GM23248 (cell line): ENCODE data around the gene CCND1. TPM values are rescaled to one million over a fixed set of nuclear protein-coding genes. Genes with fewer than 3 reads are reported as not detected.

Experiments
- DNase-seq: peaks from one replicate; pipeline ENCODE4 v3.0.0-alpha.2; 2015
- H2AFZ ChIP-seq: fragments of 200-600 bp; sonication (generic); 2 replicates; pipeline ENCODE4 v1.6.1; 2016; ENCODE audit warnings: antibody characterized with exemption
- H3F3A ChIP-seq: fragments of 200-600 bp; sonication (generic); 2 replicates; pipeline ENCODE4 v1.6.1; 2016; ENCODE audit warnings: mild to moderate bottlenecking, antibody characterized with exemption, mixed run types; ENCODE audit not compliant: insufficient read depth
- H3K27ac ChIP-seq: fragments of 200-600 bp; sonication (generic); 2 replicates; pipeline ENCODE4 v1.5.1; 2016; ENCODE audit warnings: mild to moderate bottlenecking
- H3K27me3 ChIP-seq: fragments of 200-600 bp; sonication (generic); replicated peaks from 2 replicates; pipeline ENCODE4 v1.6.1; 2016; ENCODE audit warnings: mild to moderate bottlenecking; ENCODE audit not compliant: insufficient read depth
- H3K36me3 ChIP-seq: fragments of 200-600 bp; sonication (generic); 2 replicates; pipeline ENCODE4 v1.6.1; 2016; ENCODE audit warnings: low read depth, mild to moderate bottlenecking
- H3K4me1 ChIP-seq: fragments of 200-600 bp; sonication (generic); 2 replicates; pipeline ENCODE4 v1.6.1; 2016; ENCODE audit warnings: mild to moderate bottlenecking; ENCODE audit not compliant: insufficient read depth
- H3K4me2 ChIP-seq: fragments of 200-600 bp; sonication (generic); one replicate; pipeline ENCODE4 v1.6.1; 2016; ENCODE audit warnings: mild to moderate bottlenecking; ENCODE audit not compliant: unreplicated experiment
- H3K4me3 ChIP-seq: fragments of 200-600 bp; sonication (generic); 2 replicates; pipeline ENCODE4 v1.5.1; 2016; ENCODE audit warnings: mild to moderate bottlenecking
- H3K79me2 ChIP-seq: fragments of 200-600 bp; sonication (generic); 2 replicates; pipeline ENCODE4 v1.6.1; 2016; ENCODE audit warnings: mild to moderate bottlenecking; ENCODE audit not compliant: insufficient read depth
- H3K9ac ChIP-seq: fragments of 200-600 bp; sonication (generic); 2 replicates; pipeline ENCODE4 v1.6.1; 2016; ENCODE audit warnings: mild to moderate bottlenecking
- H3K9me2 ChIP-seq: fragments of 200-600 bp; sonication (generic); 2 replicates; pipeline ENCODE4 v1.6.1; 2016; ENCODE audit warnings: mixed run types, mild to moderate bottlenecking, moderate library complexity; ENCODE audit not compliant: insufficient read depth
- H3K9me3 ChIP-seq: fragments of 200-600 bp; sonication (generic); one replicate; pipeline ENCODE4 v1.6.1; 2017; ENCODE audit warnings: low read depth
- H4K20me1 ChIP-seq: fragments of 200-600 bp; sonication (generic); 2 replicates; pipeline ENCODE4 v1.6.0; 2016; ENCODE audit not compliant: insufficient read depth
- EZH2 ChIP-seq: fragments of 200-600 bp; sonication (generic); IDR thresholded peaks from 2 replicates; pipeline ENCODE4 v1.6.1; 2018; ENCODE audit warnings: antibody characterized with exemption, mild to moderate bottlenecking; ENCODE audit not compliant: insufficient read depth, poor library complexity, severe bottlenecking
- EZH2phosphoT487 ChIP-seq: fragments of 200-600 bp; sonication (generic); IDR thresholded peaks from 2 replicates; pipeline ENCODE4 v1.6.1; 2018; ENCODE audit warnings: antibody characterized with exemption, moderate library complexity, mild to moderate bottlenecking, low read depth; ENCODE audit not compliant: insufficient read depth
- WGBS, 2 experiments: methylation state at CpG; one replicate each; pipeline ENCODE4 v1.1.6; 2015 to 2017; ENCODE audit warnings: low lambda C conversion rate in 2 of 2, low coverage in 1 of 2; ENCODE audit errors: missing lambda C conversion rate in 2 of 2; 5-methylcytosine and 5-hydroxymethylcytosine counted together
- in situ Hi-C: fragments of 300-500 bp; cut with MboI; formaldehyde crosslinking; loops from 2 replicates; pipeline ENCODE4 v1.15.0; 2020
- polyA plus RNA-seq: library from polyadenylated mRNA; unstranded; fragments of >200 nt; fragmentation: Nextera tagmentation; extraction: Ambion mirVana; gene quantifications from 2 replicates; pipeline ENCODE4 v1.2.1, GENCODE V29; 2016
- total RNA-seq: library from RNA; depleted of rRNA; stranded (reverse); fragments of >200 nt; shearing (Covaris generic); gene quantifications from 2 replicates; pipeline ENCODE4 v1.2.3, GENCODE V29; 2014

The CCND1 gene
- total and polyA plus RNA-seq, 2 experiments from 2014 or later, result 695 to 1,097 TPM

- Histone ChIP-seq H3K4me2 (no peak overlapping the region), H2AFZ (no peak overlapping the region), H3K27ac (no peak overlapping the region), H3K79me2 (peaks cover 8% of the 10 kb centered on the region; the same call in 1 of the 2 replicates), H4K20me1 (no peaks in the 10 kb centered on the region), H3K4me1 (0 out of 2 replicates have a peak, but pooled peaks cover 11% of the 10 kb centered on the region), H3K27me3 (no peaks in the 10 kb centered on the region), H3K9me2 (no peaks in the 10 kb centered on the region), H3K9ac (no peak overlapping the region), H3K4me3 (no peak overlapping the region), H3K36me3 (no peaks in the 10 kb centered on the region), H3F3A (peaks cover 7% of the 10 kb centered on the region; the same call in 1 of the 2 replicates), H3K9me3 (no peaks in the 10 kb centered on the region)
- DNase-seq, result no peak
- in situ Hi-C loops, result loop anchor here (10.0 kb wide), 1 partner anchor 340 kb away; the partner anchor contains the start of gene MYEOV
- WGBS, 2 experiments, result 98% methylated on average over 6 of the region's 6 CpGs
- TF ChIP-seq EZH2phosphoT487, result no peak
- no peak for TF ChIP-seq EZH2
Measured at GRCh38 chr11:69635195-69635594, 5.8 kb upstream of the CCND1 start.

GRCh38 chr11:69635804-69636511, 5.0 kb upstream of the CCND1 start:
- no peak for DNase-seq
- Histone ChIP-seq H2AFZ (peak overlapping the region; percentile 95), H3K4me3 (peak overlapping the region; percentile 85), H3K36me3 (no peaks in the 10 kb centered on the region), H3K79me2 (peaks cover 14% of the 10 kb centered on the region), H3K4me2 (peak overlapping the region; percentile 100), H3K27me3 (no peaks in the 10 kb centered on the region), H3K9me3 (no peaks in the 10 kb centered on the region), H3K9me2 (no peaks in the 10 kb centered on the region), H3K9ac (peak overlapping the region; percentile 96), H3F3A (peaks cover 12% of the 10 kb centered on the region; the same call in 1 of the 2 replicates), H4K20me1 (no peaks in the 10 kb centered on the region), H3K27ac (peak overlapping the region; percentile 97), H3K4me1 (0 out of 2 replicates have a peak, but pooled peaks cover 11% of the 10 kb centered on the region)
- TF ChIP-seq EZH2phosphoT487 (no peak), EZH2 (no peak)
- in situ Hi-C loops, result loop anchor here (10.0 kb wide), 1 partner anchor 341 kb away; the partner anchor contains the start of gene MYEOV
- WGBS, 2 experiments, result 14 to 18% methylated on average over 17 of the region's 17 CpGs

- peak; percentile 94 for DNase-seq
- H2AFZ ChIP-seq, result peak overlapping the region; percentile 95
- no peaks in the 10 kb centered on the region for H3K9me2 ChIP-seq
- no peaks in the 10 kb centered on the region for H4K20me1 ChIP-seq
- peak overlapping the region; percentile 85 for H3K4me3 ChIP-seq
- no peak for TF ChIP-seq EZH2
- in situ Hi-C loops, result loop anchor here (10.0 kb wide), 1 partner anchor 342 kb away; the partner anchor contains the start of gene MYEOV
- peak overlapping the region; percentile 97 for H3K27ac ChIP-seq
- peaks cover 21% of the 10 kb centered on the region for H3K79me2 ChIP-seq
- H3K9ac ChIP-seq, result peak overlapping the region; percentile 96
- H3K27me3 ChIP-seq, result no peaks in the 10 kb centered on the region
- 0 out of 2 replicates have a peak, but pooled peaks cover 11% of the 10 kb centered on the region for H3K4me1 ChIP-seq
- peaks cover 12% of the 10 kb centered on the region; the same call in 1 of the 2 replicates for H3F3A ChIP-seq
- 4 to 5% methylated on average over 49 to 57 of the region's 63 CpGs for WGBS, 2 experiments
- no peaks in the 10 kb centered on the region for H3K36me3 ChIP-seq
- H3K9me3 ChIP-seq, result no peaks in the 10 kb centered on the region
- peak overlapping the region; percentile 100 for H3K4me2 ChIP-seq
Measured at GRCh38 chr11:69636512-69637197, 4.3 kb upstream of the CCND1 start.

GRCh38 chr11:69637198-69637940, 3.6 kb upstream of the CCND1 start:
- in situ Hi-C loops, result loop anchor here (10.0 kb wide), 1 partner anchor 343 kb away; the partner anchor contains the start of gene MYEOV
- H3K4me3 ChIP-seq, result peak overlapping the region; percentile 85
- no peaks in the 10 kb centered on the region for H4K20me1 ChIP-seq
- TF ChIP-seq EZH2 (no peak), EZH2phosphoT487 (no peak)
- H3K4me1 ChIP-seq, result 0 out of 2 replicates have a peak, but pooled peaks cover 11% of the 10 kb centered on the region
- H3K9ac ChIP-seq, result peak overlapping the region; percentile 96
- no peaks in the 10 kb centered on the region for H3K9me2 ChIP-seq
- H3K27ac ChIP-seq, result peak overlapping the region; percentile 97
- WGBS, 2 experiments, result 12% methylated on average over 41 to 61 of the region's 67 CpGs
- H3K27me3 ChIP-seq, result no peaks in the 10 kb centered on the region
- peak overlapping the region; percentile 100 for H3K4me2 ChIP-seq
- DNase-seq, result peak; percentile 28
- no peaks in the 10 kb centered on the region for H3K36me3 ChIP-seq
- no peaks in the 10 kb centered on the region for H3K9me3 ChIP-seq
- H2AFZ ChIP-seq, result peak overlapping the region; percentile 95
- H3K79me2 ChIP-seq, result peaks cover 28% of the 10 kb centered on the region
- peaks cover 12% of the 10 kb centered on the region; the same call in 1 of the 2 replicates for H3F3A ChIP-seq
